H1 (cell line): ENCODE results near the gene MAD2L2. TPM values are rescaled to one million over a fixed set of nuclear protein-coding genes. Genes with fewer than 3 reads are reported as not detected.

Experiments used
- ASH2L ChIP-seq: fragments of 200-600, 300-600 bp; sonication (generic); IDR thresholded peaks from one replicate; pipeline ENCODE4 v1.7.1; 2017; ENCODE audit warnings: low read length
- CTBP2 ChIP-seq: IDR thresholded peaks from 2 replicates; pipeline ENCODE4 v1.7.0; 2011; ENCODE audit warnings: borderline replicate concordance, mild to moderate bottlenecking, moderate library complexity, mixed read lengths, low read length; ENCODE audit not compliant: insufficient read depth, insufficient read length
- EP300 ChIP-seq, 2 experiments: IDR thresholded peaks; 1 replicate in 1 of 2; 2 replicates in 1 of 2; pipeline ENCODE4 v1.6.1; 2011 to 2012; ENCODE audit warnings: low read depth in 2 of 2, low read length in 2 of 2, mild to moderate bottlenecking in 2 of 2, borderline replicate concordance in 1 of 2, inconsistent platforms in 1 of 2, moderate library complexity in 1 of 2
- KDM1A ChIP-seq: fragments of 200-600, 300-600 bp; sonication (generic); IDR thresholded peaks from 2 replicates; pipeline ENCODE4 v1.7.1; 2016; ENCODE audit warnings: mild to moderate bottlenecking, low read length, borderline replicate concordance
- MAX ChIP-seq: IDR thresholded peaks from 2 replicates; pipeline ENCODE4 v1.6.1; 2012; ENCODE audit warnings: inconsistent platforms
- NANOG ChIP-seq: IDR thresholded peaks from 2 replicates; pipeline ENCODE4 v1.6.1; 2011; ENCODE audit warnings: low read length, low read depth, mild to moderate bottlenecking, inconsistent platforms; ENCODE audit not compliant: insufficient read depth, poor library complexity, severe bottlenecking
- TAF1 ChIP-seq: IDR thresholded peaks from 2 replicates; pipeline ENCODE4 v1.6.1; 2011; ENCODE audit warnings: mild to moderate bottlenecking, low read depth, low read length
- TBP ChIP-seq: IDR thresholded peaks from 2 replicates; pipeline ENCODE4 v1.6.1; 2011; ENCODE audit warnings: low read depth, low read length, improper control_type of control experiment
- polyA plus RNA-seq, 7 experiments: library from polyadenylated mRNA; depleted of rRNA in 3 of 7; stranded (reverse) in 5 of 7; unstranded in 2 of 7; fragments of >200 nt in 5 of 7; fragments of 200-250 nt in 2 of 7; gene quantifications; 1 replicate in 5 of 7; 2 replicates in 1 of 7; 4 replicates in 1 of 7; pipeline versions ENCODE4 v1.2.1 to v1.2.3, GENCODE V29; 2011 to 2013; ENCODE audit warnings: missing spikeins in 2 of 7, mixed read lengths in 2 of 7
- total RNA-seq: library from RNA; stranded (reverse); fragmentation: NEBNext Ultra II Directional; extraction: Animal tissue kit (Norgen Biotek cat#: 25700); gene quantifications from 2 replicates; pipeline ENCODE4 v1.2.1, GENCODE V29; 2021

Gene MAD2L2
- total and polyA plus RNA-seq, 2 of the 8 experiments (the other 6 are each of a cell fraction or from before 2014, with no cell fraction given), result 310 to 469 TPM

- TF ChIP-seq EP300 (IDR thresholded peaks at IDR 0.05; ENCODE audit: borderline replicate concordance in 1 of 2, low read depth in 2 of 2, low read length in 2 of 2) (no peak), MAX (no peak), ASH2L (no peak), TBP (no peak), NANOG (no peak), CTBP2 (no peak), KDM1A (no peak), TAF1 (no peak)
These were observed 39.6 kb upstream of the MAD2L2 start (continued) for GRCh38 chr1:11720525-11720924.
